Astrocyte (in vitro differentiated cells and primary cell): ENCODE results near the gene CRHR1. TPM values are rescaled to one million over a fixed set of nuclear protein-coding genes. Genes with fewer than 3 reads are reported as not detected.

Source experiments
- DNase-seq: peaks from one replicate; pipeline ENCODE4 v3.0.0-alpha.2; 2010; ENCODE audit warnings: low read depth
- FAIRE-seq: peaks from 2 replicates; lab custom pipeline; 2011; peaks lifted over from hg19 to GRCh38; lab: Jason Lieb, UNC
- H2AFZ ChIP-seq: 2 replicates; pipeline ENCODE4 v1.6.0; 2012; ENCODE audit warnings: low read depth, low read length, inconsistent platforms
- H3K27ac ChIP-seq: 2 replicates; pipeline ENCODE4 v1.5.1; 2011; ENCODE audit warnings: low read depth, low read length, inconsistent platforms
- H3K27me3 ChIP-seq: 2 replicates; pipeline ENCODE4 v1.6.0; 2011; ENCODE audit warnings: low read length, inconsistent platforms; ENCODE audit not compliant: insufficient read depth
- H3K36me3 ChIP-seq: 2 replicates; pipeline ENCODE4 v1.5.1; 2011; ENCODE audit warnings: low read length, inconsistent platforms; ENCODE audit not compliant: insufficient read depth
- H3K4me1 ChIP-seq: 2 replicates; pipeline ENCODE4 v1.5.1; 2011; ENCODE audit warnings: low read length, inconsistent platforms; ENCODE audit not compliant: insufficient read depth
- H3K4me2 ChIP-seq: 2 replicates; pipeline ENCODE4 v1.6.0; 2012; ENCODE audit warnings: low read length, inconsistent platforms
- H3K4me3 ChIP-seq: 2 replicates; pipeline ENCODE4 v1.5.1; 2011; ENCODE audit warnings: low read depth, mild to moderate bottlenecking, low read length, inconsistent platforms; ENCODE audit not compliant: insufficient read depth
- H3K79me2 ChIP-seq: 2 replicates; pipeline ENCODE4 v1.6.0; 2012; ENCODE audit warnings: mild to moderate bottlenecking, low read length, inconsistent platforms; ENCODE audit not compliant: insufficient read depth
- H3K9ac ChIP-seq: 2 replicates; pipeline ENCODE4 v1.6.0; 2012; ENCODE audit warnings: mild to moderate bottlenecking, low read length, inconsistent platforms
- H3K9me3 ChIP-seq: 2 replicates; pipeline ENCODE4 v1.5.1; 2012; ENCODE audit warnings: low read depth, mild to moderate bottlenecking, low read length, inconsistent platforms; ENCODE audit not compliant: insufficient read depth
- H4K20me1 ChIP-seq: 2 replicates; pipeline ENCODE4 v1.6.0; 2012; ENCODE audit warnings: low read length, inconsistent platforms; ENCODE audit not compliant: insufficient read depth
- H3K27ac Mint-ChIP-seq: one replicate; pipeline ENCODE4 v1.8.0; 2021; ENCODE audit warnings: mild to moderate bottlenecking, mixed read lengths; ENCODE audit not compliant: unreplicated experiment
- H3K27me3 Mint-ChIP-seq: one replicate; pipeline ENCODE4 v1.8.0; 2021; ENCODE audit warnings: low read depth, mixed read lengths; ENCODE audit not compliant: unreplicated experiment
- H3K36me3 Mint-ChIP-seq: one replicate; pipeline ENCODE4 v1.8.0; 2021; ENCODE audit warnings: low read depth, mixed read lengths; ENCODE audit not compliant: unreplicated experiment
- H3K4me1 Mint-ChIP-seq: one replicate; pipeline ENCODE4 v1.8.0; 2021; ENCODE audit warnings: low read depth, mixed read lengths; ENCODE audit not compliant: unreplicated experiment
- H3K4me3 Mint-ChIP-seq: one replicate; pipeline ENCODE4 v1.8.0; 2021; ENCODE audit warnings: mild to moderate bottlenecking, moderate library complexity, mixed read lengths; ENCODE audit not compliant: unreplicated experiment
- H3K9me3 Mint-ChIP-seq: one replicate; pipeline ENCODE4 v1.8.0; 2021; ENCODE audit warnings: mild to moderate bottlenecking, mixed read lengths; ENCODE audit not compliant: unreplicated experiment
- CTCF ChIP-seq: IDR thresholded peaks from 2 replicates; pipeline ENCODE4 v1.5.1; 2011; ENCODE audit warnings: low read depth, mild to moderate bottlenecking, inconsistent platforms, low read length, moderate library complexity; ENCODE audit not compliant: insufficient read depth
- EZH2 ChIP-seq: IDR thresholded peaks from 2 replicates; pipeline ENCODE4 v1.6.1; 2012; ENCODE audit warnings: mild to moderate bottlenecking, low read length, inconsistent platforms; ENCODE audit not compliant: insufficient read depth
- total RNA-seq: library from RNA; stranded (reverse); gene quantifications from 2 replicates; pipeline ENCODE4 v1.2.1, GENCODE V29; 2021

CRHR1 gene
- total RNA-seq, 1 donor from 2014 or later = 0.20 TPM

GRCh38 chr17:45848868-45849535 lies 64.9 kb downstream of the CRHR1 start:
- no peak overlapping the region for H3K9ac ChIP-seq

GRCh38 chr17:45849536-45849990 lies 65.4 kb downstream of the CRHR1 start:
- no peak overlapping the region for H2AFZ ChIP-seq
- no peaks in the 10 kb centered on the region for H3K4me1 ChIP-seq
- Mint-ChIP-seq H3K27me3 (peaks cover 65% of the 10 kb centered on the region), H3K36me3 (peaks cover 1% of the 10 kb centered on the region), H3K4me3 (no peak overlapping the region), H3K4me1 (no peaks in the 10 kb centered on the region), H3K27ac (no peak overlapping the region), H3K9me3 (no peaks in the 10 kb centered on the region)
- H3K4me2 ChIP-seq = no peak overlapping the region
- no peaks in the 10 kb centered on the region for H3K36me3 ChIP-seq
- H4K20me1 ChIP-seq = no peaks in the 10 kb centered on the region
- H3K9me3 ChIP-seq = no peaks in the 10 kb centered on the region
- no peak for DNase-seq
- TF ChIP-seq EZH2 (no peak), CTCF (no peak)
- no peak overlapping the region for H3K4me3 ChIP-seq
- H3K27ac ChIP-seq = no peak overlapping the region
- H3K79me2 ChIP-seq = no peaks in the 10 kb centered on the region
- FAIRE-seq = no peak
- no peak overlapping the region for H3K9ac ChIP-seq
- peaks cover 6% of the 10 kb centered on the region for H3K27me3 ChIP-seq

More at GRCh38 chr17:45848868-45849535, 64.9 kb downstream of the CRHR1 start:
- Histone ChIP-seq H3K36me3 (no peaks in the 10 kb centered on the region), H3K4me3 (no peak overlapping the region), H3K9me3 (no peaks in the 10 kb centered on the region), H3K4me1 (no peaks in the 10 kb centered on the region), H3K4me2 (no peak overlapping the region), H3K27me3 (peaks cover 6% of the 10 kb centered on the region), H2AFZ (no peak overlapping the region), H3K27ac (no peak overlapping the region), H3K79me2 (no peaks in the 10 kb centered on the region), H4K20me1 (no peaks in the 10 kb centered on the region)
- Mint-ChIP-seq H3K4me3 (no peak overlapping the region), H3K9me3 (no peaks in the 10 kb centered on the region), H3K27ac (no peak overlapping the region), H3K27me3 (peaks cover 64% of the 10 kb centered on the region), H3K4me1 (no peaks in the 10 kb centered on the region), H3K36me3 (peaks cover 1% of the 10 kb centered on the region)
- TF ChIP-seq EZH2 (no peak), CTCF (no peak)
- FAIRE-seq (no peak), DNase-seq (no peak)

- Histone ChIP-seq H3K9me3 (no peaks in the 10 kb centered on the region), H3K9ac (no peak overlapping the region), H3K27me3 (peaks cover 6% of the 10 kb centered on the region), H2AFZ (no peak overlapping the region), H4K20me1 (no peaks in the 10 kb centered on the region), H3K4me1 (no peaks in the 10 kb centered on the region), H3K36me3 (no peaks in the 10 kb centered on the region), H3K4me2 (no peak overlapping the region), H3K79me2 (no peaks in the 10 kb centered on the region), H3K27ac (no peak overlapping the region), H3K4me3 (no peak overlapping the region)
- Mint-ChIP-seq H3K27me3 (peaks cover 65% of the 10 kb centered on the region), H3K9me3 (no peaks in the 10 kb centered on the region), H3K4me1 (no peaks in the 10 kb centered on the region), H3K36me3 (peaks cover 1% of the 10 kb centered on the region), H3K27ac (no peak overlapping the region), H3K4me3 (no peak overlapping the region)
- FAIRE-seq (no peak), DNase-seq (no peak)
- TF ChIP-seq CTCF = no peak
- no peak for TF ChIP-seq EZH2
Observed at GRCh38 chr17:45850011-45850410, 65.9 kb downstream of the CRHR1 start.
